T-helper 2 cell (primary cell): ENCODE data around the gene TALDO1.
"Not testable (repeated sequence)": the region's sequence is repeated elsewhere in the genome, so short reads cannot be mapped to it uniquely, and the experiment has no call there.

Experiments
- DNase-seq, 5 experiments: peaks; one replicate each; pipeline versions ENCODE4 v3.0.0 to v3.0.0-alpha.2; 2012 to 2022

The TALDO1 gene

DNA sequence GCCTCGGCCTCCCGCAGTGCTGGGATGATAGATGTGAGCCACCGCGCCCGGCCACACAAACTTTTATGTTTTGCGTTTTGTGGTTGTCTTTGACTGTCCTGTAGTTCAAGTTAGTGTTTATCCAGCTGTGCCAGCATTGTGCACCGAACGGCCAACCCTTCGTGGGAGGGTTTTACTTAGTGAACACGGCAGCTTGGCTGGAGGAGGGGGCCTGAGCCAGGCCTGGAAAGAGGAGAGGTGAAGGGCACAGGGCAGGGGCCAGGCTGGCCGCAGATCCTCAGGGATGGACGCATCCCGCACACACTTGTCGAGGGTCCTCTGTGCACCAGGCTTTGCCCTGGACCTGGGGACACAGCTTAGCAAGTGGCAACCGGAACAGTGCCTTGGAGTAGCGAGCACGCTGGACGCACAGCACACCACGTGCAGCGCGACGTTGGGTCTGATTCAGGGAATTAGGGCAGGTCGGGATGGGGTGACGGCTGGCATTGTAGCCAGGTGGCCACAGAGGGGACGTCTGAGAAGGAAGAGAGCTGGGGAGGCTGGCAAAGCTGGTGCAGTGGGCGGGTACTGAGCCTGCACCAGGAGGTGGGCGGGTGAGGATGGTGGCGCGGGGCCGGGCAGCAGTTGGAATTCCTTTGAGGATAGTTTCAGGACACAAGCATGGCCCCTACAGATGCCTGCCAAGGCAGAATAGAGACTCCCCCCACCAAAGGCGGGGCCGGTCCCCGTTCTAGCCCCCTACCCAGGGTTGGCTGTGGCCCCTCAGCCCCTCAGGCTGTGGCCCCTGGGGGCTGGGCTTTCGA is 27.8 kb upstream of the TALDO1 start:
- no peak for DNase-seq

DNA sequence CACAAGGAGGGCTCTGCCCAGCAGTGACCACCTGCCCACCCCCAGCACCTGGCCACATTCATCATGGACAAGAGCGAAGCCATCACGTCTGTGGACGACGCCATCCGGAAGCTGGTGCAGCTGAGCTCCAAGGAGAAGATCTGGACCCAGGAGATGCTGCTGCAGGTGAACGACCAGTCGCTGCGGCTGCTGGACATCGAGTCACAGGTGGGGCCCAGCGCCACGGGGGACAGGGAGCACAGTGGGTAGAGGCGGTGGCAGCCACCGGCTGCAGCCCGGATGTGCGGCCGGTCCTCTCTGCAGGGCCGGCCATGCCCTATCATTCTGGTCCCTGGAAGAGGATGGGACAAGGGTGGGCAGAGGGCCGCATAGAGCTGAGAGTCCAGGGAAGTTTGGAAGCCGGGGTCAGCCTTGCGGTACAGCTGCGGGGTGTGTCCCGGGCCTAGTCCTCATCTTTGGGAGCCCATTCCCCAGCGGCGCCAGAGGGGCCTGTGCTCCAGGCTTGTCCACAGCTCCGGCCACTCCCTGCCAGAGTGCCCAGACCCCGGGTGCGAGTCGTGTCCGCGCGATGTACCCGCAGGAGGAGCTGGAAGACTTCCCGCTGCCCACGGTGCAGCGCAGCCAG is 27.1 kb upstream of the TALDO1 start:
- DNase-seq, result no peak

- peak in 2 of 5 experiments; percentile 32 to 59 for DNase-seq
Observed at GRCh38 chr11:720642-721246, 26.5 kb upstream of the TALDO1 start.

- DNase-seq, result no peak
Observed at GRCh38 chr11:721247-721740, 26.0 kb upstream of the TALDO1 start.

- peak in 3 of 5 experiments; percentile 39 to 75 (median 46) for DNase-seq
Observed at GRCh38 chr11:721741-722345, 25.4 kb upstream of the TALDO1 start.

GRCh38 chr11:722346-722811 is 24.9 kb upstream of the TALDO1 start:
- DNase-seq, result no peak

DNA sequence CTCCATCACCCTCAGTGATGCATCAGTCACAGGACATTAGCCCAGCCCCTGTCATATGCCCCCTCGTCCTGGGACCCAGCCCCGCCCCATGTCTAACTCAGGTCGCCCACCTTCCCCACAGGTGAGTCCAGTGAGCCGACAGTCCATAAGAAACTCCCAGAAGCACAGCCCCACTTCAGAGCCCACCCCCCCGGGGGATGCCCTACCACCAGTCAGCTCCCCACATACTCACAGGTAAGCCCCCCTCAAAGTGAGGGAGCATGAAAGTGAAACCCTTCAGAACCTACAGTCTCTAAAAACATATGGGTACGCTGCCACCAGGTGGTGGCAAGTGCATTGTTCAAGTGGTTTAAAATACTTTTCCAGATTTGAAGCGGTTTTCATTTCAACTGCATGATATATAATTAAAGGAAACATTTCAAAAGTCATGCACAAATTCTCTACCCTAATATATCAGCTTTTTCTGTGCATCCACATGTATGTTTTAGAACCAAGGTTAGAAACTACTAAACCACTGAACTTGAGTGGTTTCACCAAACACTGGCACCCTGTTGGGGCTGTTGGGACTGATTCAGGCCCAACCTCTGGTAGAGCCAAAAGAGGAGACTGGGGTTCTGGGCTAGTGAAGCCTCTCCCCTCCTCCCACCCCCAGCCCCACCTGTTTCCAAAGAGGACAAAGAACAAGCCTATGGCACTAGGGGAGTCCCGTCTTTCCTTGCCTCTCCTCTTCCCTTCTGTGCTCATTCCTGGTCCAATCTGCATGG is 24.0 kb upstream of the TALDO1 start:
- peak in 2 of 5 experiments; percentile 43 to 78 for DNase-seq

- no peak for DNase-seq
Observed at GRCh38 chr11:724049-724777, 23.1 kb upstream of the TALDO1 start.

GRCh38 chr11:724778-725386 is 22.4 kb upstream of the TALDO1 start:
- no peak for DNase-seq

DNA sequence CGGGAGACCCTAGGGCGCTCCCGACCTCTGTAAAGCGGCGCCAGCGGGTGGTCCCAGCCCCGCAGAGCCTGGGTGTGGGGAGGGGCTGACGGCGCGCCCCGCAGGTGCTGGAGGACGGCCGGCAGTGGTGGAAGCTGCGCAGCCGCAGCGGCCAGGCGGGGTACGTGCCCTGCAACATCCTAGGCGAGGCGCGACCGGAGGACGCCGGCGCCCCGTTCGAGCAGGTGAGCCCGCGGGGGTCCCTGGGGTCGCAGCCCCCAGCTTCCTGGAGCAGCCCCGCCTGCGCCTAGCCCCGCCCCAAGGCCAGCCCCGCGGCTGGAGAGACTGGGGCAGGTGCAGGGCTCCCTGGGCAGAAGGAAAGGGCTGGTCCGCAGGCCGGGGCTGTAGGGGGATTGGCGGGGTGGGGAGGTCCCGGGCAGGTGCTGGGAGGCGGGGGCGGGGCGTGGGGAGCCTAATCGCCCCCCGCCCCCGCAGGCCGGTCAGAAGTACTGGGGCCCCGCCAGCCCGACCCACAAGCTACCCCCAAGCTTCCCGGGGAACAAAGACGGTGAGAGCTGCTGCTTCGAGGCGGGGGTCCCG is 21.6 kb upstream of the TALDO1 start:
- DNase-seq, result no peak

DNA sequence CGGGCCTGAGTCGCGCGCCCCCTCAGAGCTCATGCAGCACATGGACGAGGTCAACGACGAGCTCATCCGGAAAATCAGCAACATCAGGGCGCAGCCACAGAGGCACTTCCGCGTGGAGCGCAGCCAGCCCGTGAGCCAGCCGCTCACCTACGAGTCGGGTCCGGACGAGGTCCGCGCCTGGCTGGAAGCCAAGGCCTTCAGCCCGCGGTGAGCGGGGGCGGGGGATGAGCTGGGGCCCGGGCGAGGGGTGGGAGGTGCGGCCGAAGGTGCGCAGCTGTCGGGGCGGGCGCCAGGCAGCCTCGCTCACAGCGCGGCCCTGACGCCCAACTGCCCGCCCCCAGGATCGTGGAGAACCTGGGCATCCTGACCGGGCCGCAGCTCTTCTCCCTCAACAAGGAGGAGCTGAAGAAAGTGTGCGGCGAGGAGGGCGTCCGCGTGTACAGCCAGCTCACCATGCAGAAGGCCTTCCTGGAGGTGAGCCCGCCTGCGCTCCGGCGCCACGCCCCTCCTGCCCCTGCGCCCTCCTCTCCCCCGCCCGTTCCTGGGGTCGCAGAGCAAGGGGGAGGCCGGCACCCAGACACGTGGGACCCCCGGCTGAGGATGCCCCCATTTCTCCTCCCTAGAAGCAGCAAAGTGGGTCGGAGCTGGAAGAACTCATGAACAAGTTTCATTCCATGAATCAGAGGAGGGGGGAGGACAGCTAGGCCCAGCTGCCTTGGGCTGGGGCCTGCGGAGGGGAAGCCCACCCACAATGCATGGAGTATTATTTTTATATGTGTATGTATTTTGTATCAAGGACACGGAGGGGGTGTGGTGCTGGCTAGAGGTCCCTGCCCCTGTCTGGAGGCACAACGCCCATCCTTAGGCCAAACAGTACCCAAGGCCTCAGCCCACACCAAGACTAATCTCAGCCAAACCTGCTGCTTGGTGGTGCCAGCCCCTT is 20.7 kb upstream of the TALDO1 start:
- peak in 4 of 5 experiments; percentile 24 to 77 (median 34) for DNase-seq

DNA sequence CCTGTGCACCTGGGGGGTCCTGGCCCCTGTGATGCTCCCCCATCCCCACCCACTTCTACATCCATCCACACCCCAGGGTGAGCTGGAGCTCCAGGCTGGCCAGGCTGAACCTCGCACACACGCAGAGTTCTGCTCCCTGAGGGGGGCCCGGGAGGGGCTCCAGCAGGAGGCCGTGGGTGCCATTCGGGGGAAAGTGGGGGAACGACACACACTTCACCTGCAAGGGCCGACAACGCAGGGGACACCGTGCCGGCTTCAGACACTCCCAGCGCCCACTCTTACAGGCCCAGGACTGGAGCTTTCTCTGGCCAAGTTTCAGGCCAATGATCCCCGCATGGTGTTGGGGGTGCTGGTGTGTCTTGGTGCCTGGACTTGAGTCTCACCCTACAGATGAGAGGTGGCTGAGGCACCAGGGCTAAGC is 20.0 kb upstream of the TALDO1 start:
- DNase-seq, result no peak

DNA sequence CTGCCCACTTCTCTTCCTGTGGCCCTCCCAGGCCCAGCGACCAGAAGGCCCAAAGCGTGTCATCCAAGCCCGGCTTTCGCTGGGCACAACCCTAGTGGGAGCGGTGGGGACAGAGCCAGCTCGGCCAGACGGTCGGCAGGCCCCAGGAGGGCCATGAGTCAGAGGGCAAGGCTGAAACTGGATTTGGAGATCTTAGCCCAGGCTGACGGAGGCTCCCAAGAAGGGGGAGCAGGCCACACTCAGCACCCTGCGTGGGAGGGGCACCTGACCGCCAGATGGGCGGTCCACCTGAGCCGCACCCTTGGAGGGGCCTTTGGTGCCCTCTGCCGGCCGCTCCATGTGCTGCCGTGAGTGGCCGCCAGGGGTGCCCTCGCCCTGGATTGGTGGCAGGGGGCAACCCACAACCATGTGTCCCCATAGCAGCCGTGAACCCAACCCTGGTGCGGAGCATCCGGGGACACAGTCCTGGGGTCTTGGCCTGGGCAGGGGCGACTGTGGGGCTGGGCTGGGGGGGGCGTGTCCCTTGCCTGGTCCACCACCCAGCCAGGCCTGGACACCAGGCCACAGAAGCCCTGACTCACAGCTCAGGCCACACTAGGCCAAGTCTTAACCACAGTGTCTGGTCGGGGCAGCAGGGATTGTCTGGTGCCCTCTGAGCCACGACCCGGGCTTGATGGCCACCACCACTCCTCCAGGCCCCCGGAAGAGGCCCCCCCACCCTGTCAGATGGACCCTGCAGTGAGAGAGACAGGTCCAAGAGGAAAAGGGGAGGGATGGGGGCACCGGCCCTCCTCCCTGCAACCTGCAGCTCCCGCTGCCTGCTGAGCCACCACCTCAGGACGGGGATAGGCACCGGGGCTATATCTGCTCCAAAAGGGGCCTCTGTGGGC is 19.2 kb upstream of the TALDO1 start:
- DNase-seq, result peak; percentile 65 to 82 (median 73)

GRCh38 chr11:728901-729491 is 18.3 kb upstream of the TALDO1 start:
- no peak for DNase-seq

DNA sequence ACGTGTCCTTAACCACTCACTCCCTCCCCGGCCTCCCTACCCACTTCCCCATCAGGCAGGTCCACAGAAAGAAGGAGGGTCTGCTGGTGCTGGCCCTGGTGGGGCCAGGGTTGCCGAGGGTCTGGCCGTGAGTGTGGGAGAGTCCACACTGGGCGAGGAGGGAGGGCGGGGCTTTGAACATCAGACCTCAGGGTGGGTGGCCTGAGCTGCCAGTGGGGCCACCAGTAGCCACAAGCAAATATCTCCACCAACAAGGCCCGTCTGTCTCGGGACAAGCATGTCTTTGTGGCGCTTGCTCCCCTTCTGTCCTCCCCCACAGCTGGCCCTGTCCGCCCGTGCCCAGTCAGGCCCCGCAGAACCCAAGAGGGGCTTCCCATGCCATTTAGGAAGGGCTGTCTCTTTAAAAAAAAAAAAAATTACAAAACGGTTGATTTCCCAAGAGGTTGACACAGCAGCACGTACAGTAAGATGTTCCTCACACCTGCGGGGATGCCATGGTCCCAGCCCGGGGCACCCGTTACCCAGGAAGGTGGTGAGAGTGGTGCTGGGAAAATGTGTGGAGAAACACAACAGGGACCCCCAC is 17.7 kb upstream of the TALDO1 start:
- no peak for DNase-seq

DNA sequence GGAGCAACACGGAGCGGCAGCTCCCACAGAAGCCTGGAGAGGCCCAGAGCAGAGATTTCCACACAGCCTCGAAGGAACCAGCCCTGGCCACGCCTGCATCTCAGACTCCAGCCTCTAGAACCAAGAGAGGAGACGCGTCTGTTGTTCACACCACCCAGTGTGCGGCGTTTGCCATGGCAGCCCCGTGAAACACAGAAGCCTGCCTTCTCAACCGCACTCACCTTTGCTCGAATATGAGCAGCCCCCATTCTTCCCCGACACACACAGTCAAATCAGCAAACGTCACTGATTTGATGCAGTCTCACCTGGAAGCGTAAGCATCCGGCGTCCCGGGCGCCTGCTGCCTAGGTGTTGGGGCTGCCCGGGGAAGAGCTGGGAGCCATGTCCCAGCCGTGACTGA is 14.2 kb upstream of the TALDO1 start:
- DNase-seq, result no peak

DNA sequence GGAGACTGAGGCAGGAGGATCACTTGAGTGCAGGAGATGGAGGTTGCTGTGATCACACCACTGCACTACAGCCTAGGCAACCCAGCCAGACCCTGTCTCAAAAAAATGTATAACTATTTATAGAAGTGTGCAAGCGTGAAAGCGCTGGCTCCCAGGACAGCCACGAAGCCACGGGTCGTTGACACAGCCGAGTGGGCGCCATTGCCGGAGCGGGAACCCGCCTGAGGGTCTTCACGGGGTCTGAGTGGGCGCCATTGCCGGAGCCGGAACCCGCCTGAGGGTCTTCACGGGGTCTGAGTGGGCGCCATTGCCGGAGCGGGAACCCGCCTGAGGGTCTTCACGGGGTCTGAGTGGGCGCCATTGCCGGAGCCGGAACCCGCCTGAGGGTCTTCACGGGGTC is 12.7 kb upstream of the TALDO1 start:
- not testable (repeated sequence) for DNase-seq

- DNase-seq, result no peak
Observed at GRCh38 chr11:737366-737765, 9.9 kb upstream of the TALDO1 start.
